Stimulated activated CD8-positive, alpha-beta memory T cell treated with anti-CD3 and anti-CD28 coated beads, Interleukin-15, amount 100 ng/mL, for 1 hour (primary cell): ENCODE measurements around the gene PLEK.

Source experiments
- DNase-seq: peaks from one replicate; pipeline ENCODE4 v3.0.0-alpha.2; 2020; ENCODE audit warnings: low read depth

PLEK gene

GRCh38 chr2:68416081-68416675 lies 51.1 kb downstream of the PLEK start:
- DNase-seq, result no peak

GRCh38 chr2:68417926-68418325 lies 52.8 kb downstream of the PLEK start:
- DNase-seq, result no peak

GRCh38 chr2:68418419-68418818 lies 53.3 kb downstream of the PLEK start:
- DNase-seq, result no peak

- no peak for DNase-seq
These were observed 53.8 kb downstream of the PLEK start for GRCh38 chr2:68418855-68419254.

- no peak for DNase-seq
These were observed 55.3 kb downstream of the PLEK start for GRCh38 chr2:68420254-68420910.

- no peak for DNase-seq
These were observed 59.0 kb downstream of the PLEK start for GRCh38 chr2:68423966-68424650.

GRCh38 chr2:68425503-68425902 lies 60.4 kb downstream of the PLEK start:
- DNase-seq, result no peak

GRCh38 chr2:68426446-68426845 lies 61.4 kb downstream of the PLEK start:
- no peak for DNase-seq

GRCh38 chr2:68426848-68427579 lies 61.9 kb downstream of the PLEK start:
- DNase-seq, result no peak

GRCh38 chr2:68428126-68428525 lies 63.0 kb downstream of the PLEK start:
- no peak for DNase-seq

- no peak for DNase-seq
These were observed 63.7 kb downstream of the PLEK start for GRCh38 chr2:68428746-68429145.

- no peak for DNase-seq
These were observed 64.3 kb downstream of the PLEK start for GRCh38 chr2:68429311-68429826.

- DNase-seq, result no peak
These were observed 66.4 kb downstream of the PLEK start for GRCh38 chr2:68431316-68431972.

GRCh38 chr2:68432696-68433658 lies 67.9 kb downstream of the PLEK start:
- DNase-seq, result no peak

GRCh38 chr2:68434981-68435380 lies 69.9 kb downstream of the PLEK start:
- no peak for DNase-seq

GRCh38 chr2:68435615-68436014 lies 70.5 kb downstream of the PLEK start:
- no peak for DNase-seq

GRCh38 chr2:68436270-68436669 lies 71.2 kb downstream of the PLEK start:
- no peak for DNase-seq

GRCh38 chr2:68438455-68439303 lies 73.6 kb downstream of the PLEK start:
- no peak for DNase-seq

GRCh38 chr2:68441179-68441993 lies 76.3 kb downstream of the PLEK start:
- peak; percentile 70 for DNase-seq
